K562 (cell line): ENCODE measurements around the gene RAB24. TPM values are rescaled to one million over a fixed set of nuclear protein-coding genes. Genes with fewer than 3 reads are reported as not detected.
A peak's percentile ranks its signal among the peaks of the same experiment; 100 is the strongest.

Experiments
- ATAC-seq: fragments of 200-7000 bp; cut with Tn5 transposase; 3 replicates; pipeline ENCODE4 v1.9.1; 2020; ENCODE audit warnings: moderate library complexity
- BruUV-seq: library from RNA; stranded (reverse); fragments of 400-500 nt; replicated peaks from 2 replicates; lab custom pipeline; 2021; lab: Mats Ljungman, UMichigan
- CTCF ChIA-PET: fragments of 300-600 bp; formaldehyde crosslinking; extraction: SDS; loops from one replicate; lab custom pipeline; 2021; ENCODE audit warnings: low intra/inter-chr PET ratio; lab: Yijun Ruan, JAX
- POLR2A ChIA-PET: fragments of 300-600, 350-650 bp; sonication (Branson Sonifier 250); formaldehyde crosslinking; extraction: SDS; loops from one replicate; lab custom pipeline; 2021; ENCODE audit warnings: antibody characterized with exemption, inconsistent platforms; lab: Yijun Ruan, JAX
- DNase-seq, 4 experiments: peaks; one replicate each; pipeline versions ENCODE4 v3.0.0 to v3.0.0-alpha.2; 2011 to 2018; ENCODE audit warnings: low spot score in 3 of 4, mixed read lengths in 3 of 4; ENCODE audit errors: extremely low read depth in 1 of 4
- FAIRE-seq: peaks from 2 replicates; lab custom pipeline; 2011; peaks lifted over from hg19 to GRCh38; lab: Jason Lieb, UNC
- H2AFZ ChIP-seq: 2 replicates; pipeline ENCODE4 v1.6.0; 2011; ENCODE audit warnings: low read depth, low read length, control low read depth, inconsistent platforms
- H3K27ac ChIP-seq: fragments of 200-600 bp; 3 replicates; pipeline ENCODE4 v1.8.0; 2011; ENCODE audit warnings: low read depth, mild to moderate bottlenecking, control low read depth, inconsistent platforms, low read length, moderate library complexity, mixed read lengths; ENCODE audit errors: extremely low read depth
- H3K27me3 ChIP-seq, 2 experiments: fragments of 300-600 bp in 1 of 2; 2 replicates in 1 of 2; 3 replicates in 1 of 2; pipeline versions ENCODE4 v1.6.0 to v1.8.0; 2011; ENCODE audit warnings: inconsistent platforms in 2 of 2, low read length in 2 of 2, mild to moderate bottlenecking in 1 of 2, mixed read lengths in 1 of 2, moderate library complexity in 1 of 2; ENCODE audit not compliant: control insufficient read depth in 2 of 2, insufficient read depth in 2 of 2
- H3K36me3 ChIP-seq: fragments of 300-600 bp; 3 replicates; pipeline ENCODE4 v1.8.0; 2011; ENCODE audit warnings: mild to moderate bottlenecking, low read length, inconsistent platforms; ENCODE audit not compliant: control insufficient read depth, insufficient read depth
- H3K4me1 ChIP-seq, 2 experiments: fragments of 200-600 bp in 1 of 2; replicated peaks in 1 of 2; 2 replicates in 1 of 2; 3 replicates in 1 of 2; pipeline versions ENCODE4 v1.5.1 to v1.8.0; 2011; ENCODE audit warnings: inconsistent platforms in 2 of 2, low read length in 2 of 2, mild to moderate bottlenecking in 1 of 2, mixed read lengths in 1 of 2, moderate library complexity in 1 of 2; ENCODE audit not compliant: control insufficient read depth in 2 of 2, insufficient read depth in 2 of 2
- H3K4me2 ChIP-seq: 2 replicates; pipeline ENCODE4 v1.6.1; 2011; ENCODE audit warnings: low read length, control low read depth, inconsistent platforms, mixed read lengths; ENCODE audit not compliant: insufficient read depth
- H3K4me3 ChIP-seq: fragments of 200-600 bp; sonication (generic), shearing (Covaris generic); 2 replicates; pipeline ENCODE4 v1.5.1; 2016; ENCODE audit warnings: control low read depth, inconsistent platforms
- H3K79me2 ChIP-seq: fragments of 200-600 bp; 3 replicates; pipeline ENCODE4 v1.8.0; 2011; ENCODE audit warnings: low read length, inconsistent platforms; ENCODE audit not compliant: control insufficient read depth, insufficient read depth
- H3K9ac ChIP-seq, 2 experiments: 2 replicates each; pipeline versions ENCODE4 v1.6.0 to v1.6.1; 2011; ENCODE audit warnings: low read depth in 2 of 2, low read length in 2 of 2, control low read depth in 1 of 2, inconsistent platforms in 1 of 2, mild to moderate bottlenecking in 1 of 2, mixed read lengths in 1 of 2; ENCODE audit not compliant: insufficient read depth in 1 of 2
- H3K9me1 ChIP-seq: one replicate; pipeline ENCODE4 v1.6.0; 2011; ENCODE audit warnings: inconsistent platforms, mild to moderate bottlenecking, low read length, moderate library complexity; ENCODE audit not compliant: control insufficient read depth, insufficient read depth
- H3K9me3 ChIP-seq: replicated peaks from 2 replicates; pipeline ENCODE4 v1.5.1; 2011; ENCODE audit warnings: low read depth, low read length, inconsistent platforms; ENCODE audit not compliant: control insufficient read depth, insufficient read depth
- H4K20me1 ChIP-seq: replicated peaks from 2 replicates; pipeline ENCODE4 v1.6.1; 2011; ENCODE audit warnings: low read length, inconsistent platforms, mixed read lengths; ENCODE audit not compliant: control insufficient read depth, insufficient read depth
- BRF1 ChIP-seq: IDR thresholded peaks from 3 replicates; pipeline ENCODE4 v1.6.1; 2011; ENCODE audit warnings: borderline replicate concordance, mild to moderate bottlenecking; ENCODE audit not compliant: insufficient read length; ENCODE audit errors: extremely low read depth
- CGGBP1 ChIP-seq: fragments of 250-450 bp; sonication (Bioruptor Pico); IDR thresholded peaks from 2 replicates; pipeline ENCODE4 v1.9.0; 2021; ENCODE audit warnings: mild to moderate bottlenecking
- CSDE1 ChIP-seq, 2 experiments: fragments of 450-650 bp; IDR thresholded peaks; 2 replicates each; pipeline ENCODE4 v1.6.1; 2016; ENCODE audit warnings: mild to moderate bottlenecking in 1 of 2
- ETV1 ChIP-seq: fragments of 450-650 bp; conservative IDR thresholded peaks from 2 replicates; pipeline ENCODE4 v1.6.1; 2016; ENCODE audit warnings: missing genetic modification characterization, control low read depth, low read depth, missing compliant biosample characterization
- FOSL1 ChIP-seq: fragments of 200-800 bp; sonication (Bioruptor generic); conservative IDR thresholded peaks from 2 replicates; pipeline ENCODE4 v1.6.1; 2016; ENCODE audit warnings: missing genetic modification characterization, missing compliant biosample characterization
- MTA1 ChIP-seq: fragments of 450-650 bp; IDR thresholded peaks from 2 replicates; pipeline ENCODE4 v1.6.1; 2017; ENCODE audit warnings: borderline replicate concordance
- NFE2 ChIP-seq: IDR thresholded peaks from 2 replicates; pipeline ENCODE4 v1.6.1; 2014; ENCODE audit warnings: antibody characterized with exemption, low read depth
- NR4A1 ChIP-seq, 2 experiments: fragments of 250-450 bp in 1 of 2; fragments of 450-650 bp in 1 of 2; sonication (Bioruptor Pico) in 1 of 2; IDR thresholded peaks; 2 replicates each; pipeline versions ENCODE4 v1.4.0 to v1.6.1; 2016 to 2020; ENCODE audit warnings: mild to moderate bottlenecking in 2 of 2, missing compliant biosample characterization in 1 of 2, missing genetic modification characterization in 1 of 2, moderate library complexity in 1 of 2
- WGBS: fragments of 100-300 bp; shearing (Covaris generic); methylation state at CpG from one replicate; pipeline ENCODE4 v1.1.6; 2016; ENCODE audit warnings: low coverage, mixed read lengths; ENCODE audit not compliant: insufficient coverage; ENCODE audit errors: missing lambda C conversion rate; 5-methylcytosine and 5-hydroxymethylcytosine counted together
- in situ Hi-C: fragments of 300-500 bp; cut with MboI; formaldehyde crosslinking; loops from 4 replicates; pipeline ENCODE4 v1.15.0; 2018; ENCODE audit warnings: inconsistent platforms, mixed read lengths
- intact Hi-C: fragments of 100-400 bp; cut with micrococcal nuclease; formaldehyde crosslinking; loops from 2 replicates; pipeline ENCODE4 v1.14.2; 2022
- polyA plus RNA-seq, 8 experiments: library from polyadenylated mRNA; depleted of rRNA in 4 of 8; stranded (reverse) in 5 of 8; unstranded in 3 of 8; fragments of >200 nt; fragmentation: Nextera tagmentation in 2 of 8; fragmentation: Illumina TruSeq in 1 of 8; extraction: Ambion mirVana in 2 of 8; extraction: Trizol in 1 of 8; gene quantifications; 2 replicates each; pipeline versions ENCODE4 v1.2.1 to v1.2.3, GENCODE V29; 2011 to 2014; ENCODE audit warnings: inconsistent platforms in 1 of 8, missing spikeins in 1 of 8
- total RNA-seq, 7 experiments: library from RNA; depleted of rRNA in 6 of 7; stranded (reverse); fragments of >200 nt in 6 of 7; fragmentation: Illumina TruSeq in 2 of 7; extraction: Trizol in 2 of 7; gene quantifications; 2 replicates each; pipeline versions ENCODE4 v1.2.1 to v1.2.3, GENCODE V29; 2011 to 2021; ENCODE audit warnings: low replicate concordance in 1 of 7

Gene RAB24
- total and polyA plus RNA-seq, 9 of the 15 experiments (the other 6 are each of a cell fraction or from before 2014, with no cell fraction given), result 13.9 to 107 (median 34.8) TPM

- intact Hi-C loops (no loop called here), in situ Hi-C loops (no loop called here)
- FAIRE-seq, result no peak
- no peak overlapping the region for H3K4me3 ChIP-seq
- H3K9me1 ChIP-seq, result no peaks in the 10 kb centered on the region
- POLR2A ChIA-PET, result interaction anchor here (1.0 kb wide), 1 partner anchor 28 kb away, joined by 3 read pairs; no protein-coding TSS in a partner anchor
- H3K27me3 ChIP-seq, result no peaks in the 10 kb centered on the region
- peaks cover 65% of the 10 kb centered on the region for H3K79me2 ChIP-seq
- H3K4me1 ChIP-seq, result peaks cover 17 to 24% of the 10 kb centered on the region in 2 experiments; a peak in 4 of 5 replicates
- peaks cover 46% of the 10 kb centered on the region for H3K36me3 ChIP-seq
- H3K27ac ChIP-seq, result no peak overlapping the region
- H4K20me1 ChIP-seq, result no peaks in the 10 kb centered on the region
- ATAC-seq, result no peak
- peak overlapping the region; percentile 13; the same call in 1 of the 2 replicates for H3K4me2 ChIP-seq
- no peak overlapping the region for H2AFZ ChIP-seq
- H3K9ac ChIP-seq, result 0 out of 4 replicates have a peak overlapping the region, but pooled peaks of 1 of the 2 experiments have one; percentile 54
- CTCF ChIA-PET, result no interaction called here
- no peaks in the 10 kb centered on the region for H3K9me3 ChIP-seq
- no TSS peak for BruUV-seq
- no peak for DNase-seq
- no peak for TF ChIP-seq CSDE1 (IDR thresholded peaks at IDR 0.05)
- no peak for TF ChIP-seq CGGBP1
- no peak for TF ChIP-seq NR4A1 (CRISPR knock-in tag; IDR thresholded peaks at IDR 0.05)
- TF ChIP-seq NR4A1 (tag; IDR thresholded peaks at IDR 0.05), result no peak
- no peak for TF ChIP-seq MTA1
- TF ChIP-seq FOSL1 (tag), result no peak
- no peak for TF ChIP-seq BRF1
- TF ChIP-seq ETV1 (tag), result no peak
- no peak for TF ChIP-seq NFE2
- 44% methylated on average over 3 of the region's 3 CpGs for WGBS
Observed at GRCh38 chr5:177349362-177349647, 45.8 kb upstream of the RAB24 start.
